DOHH2 (cell line): ENCODE results near the gene DKK1.
A peak's percentile ranks its signal among the peaks of the same experiment; 100 is the strongest.

Experiments used
- CTCF ChIP-seq: fragments of 200-600 bp; sonication (generic); IDR thresholded peaks from one replicate; pipeline ENCODE4 v1.5.1; 2014; ENCODE audit warnings: antibody characterized with exemption, mild to moderate bottlenecking, low read depth, low read length; ENCODE audit not compliant: poor library complexity, severe bottlenecking
- EZH2phosphoT487 ChIP-seq: fragments of 200-600 bp; sonication (generic); IDR thresholded peaks from 2 replicates; pipeline ENCODE4 v1.6.1; 2017; ENCODE audit warnings: borderline replicate concordance, mild to moderate bottlenecking, antibody characterized with exemption, low read length, moderate library complexity, mixed read lengths

- TF ChIP-seq CTCF (peak; percentile 99), EZH2phosphoT487 (no peak)
These were observed at the start of gene DKK1 for GRCh38 chr10:52313933-52314821.
